Fibroblast of lung (primary cell): ENCODE data around the gene MSN. TPM values are rescaled to one million over a fixed set of nuclear protein-coding genes. Genes with fewer than 3 reads are reported as not detected.

Experiments
- DNase-seq, 2 donors: peaks; one replicate each; pipeline versions ENCODE4 v3.0.0 to v3.0.0-alpha.2; 2010; ENCODE audit warnings: low read depth in 2 of 2
- H2AFZ ChIP-seq: 2 replicates; pipeline ENCODE4 v1.5.1; 2012; ENCODE audit warnings: low read length, control low read depth, inconsistent platforms
- H3K27ac ChIP-seq: 2 replicates; pipeline ENCODE4 v1.5.1; 2011; ENCODE audit warnings: low read length, control low read depth; ENCODE audit not compliant: insufficient read depth
- H3K27me3 ChIP-seq: 2 replicates; pipeline ENCODE4 v1.5.1; 2011; ENCODE audit warnings: mild to moderate bottlenecking, low read length; ENCODE audit not compliant: control insufficient read depth, insufficient read depth
- H3K36me3 ChIP-seq: 2 replicates; pipeline ENCODE4 v1.5.1; 2011; ENCODE audit warnings: low read length; ENCODE audit not compliant: control insufficient read depth, insufficient read depth
- H3K4me1 ChIP-seq: 2 replicates; pipeline ENCODE4 v1.5.1; 2011; ENCODE audit warnings: low read length; ENCODE audit not compliant: control insufficient read depth, insufficient read depth; ENCODE audit errors: extremely low read depth
- H3K4me2 ChIP-seq: 2 replicates; pipeline ENCODE4 v1.5.1; 2011; ENCODE audit warnings: low read length, control low read depth; ENCODE audit not compliant: insufficient read depth; ENCODE audit errors: extremely low read depth
- H3K4me3 ChIP-seq, 4 experiments: fragments of 200-600 bp in 1 of 4; sonication (generic) in 1 of 4; replicated peaks in 1 of 4; 2 replicates each; pipeline ENCODE4 v1.5.1; 2011 to 2016; ENCODE audit warnings: low read length in 4 of 4, low read depth in 3 of 4, mild to moderate bottlenecking in 3 of 4, control low read depth in 2 of 4, inconsistent platforms in 1 of 4, mixed read lengths in 1 of 4; ENCODE audit not compliant: insufficient read depth in 1 of 4; ENCODE audit errors: control extremely low read depth in 1 of 4
- H3K79me2 ChIP-seq: 2 replicates; pipeline ENCODE4 v1.5.1; 2012; ENCODE audit warnings: mild to moderate bottlenecking, low read length, inconsistent platforms; ENCODE audit not compliant: control insufficient read depth, insufficient read depth
- H3K9ac ChIP-seq: 2 replicates; pipeline ENCODE4 v1.5.1; 2011; ENCODE audit warnings: mild to moderate bottlenecking, low read length, control low read depth; ENCODE audit not compliant: insufficient read depth
- H3K9me3 ChIP-seq: 2 replicates; pipeline ENCODE4 v1.5.1; 2012; ENCODE audit warnings: low read depth, low read length; ENCODE audit not compliant: control insufficient read depth, insufficient read depth
- H4K20me1 ChIP-seq: 2 replicates; pipeline ENCODE4 v1.5.1; 2011; ENCODE audit warnings: low read length; ENCODE audit not compliant: control insufficient read depth, insufficient read depth; ENCODE audit errors: extremely low read depth
- EZH2 ChIP-seq: IDR thresholded peaks from 2 replicates; pipeline ENCODE4 v1.5.1; 2012; ENCODE audit warnings: low read length, control low read depth, mild to moderate bottlenecking; ENCODE audit errors: missing control alignments
- polyA plus RNA-seq, 2 donors: library from polyadenylated mRNA; depleted of rRNA in 1 of 2; stranded (reverse) in 1 of 2; unstranded in 1 of 2; fragments of >200 nt; gene quantifications; 2 replicates each; pipeline ENCODE4 v1.2.1, GENCODE V29; 2011 to 2012; ENCODE audit warnings: missing spikeins in 1 of 2
- total RNA-seq: library from RNA; depleted of rRNA; stranded (reverse); fragments of >200 nt; gene quantifications from 2 replicates; pipeline ENCODE4 v1.2.1, GENCODE V29; 2014
- TF ChIP-seq, protein P1 (sequence below), 2 donors: IDR thresholded peaks in 1 of 2; conservative IDR thresholded peaks in 1 of 2; 1 replicate in 1 of 2; 2 replicates in 1 of 2; pipeline ENCODE4 v1.5.1; 2011 to 2012; ENCODE audit warnings: low read length in 2 of 2, control low read depth in 1 of 2, inconsistent platforms in 1 of 2, low read depth in 1 of 2, mild to moderate bottlenecking in 1 of 2

Gene MSN
- total and polyA plus RNA-seq, 2 donors (not counting 1 experiment from before 2014, with no cell fraction given): 148 to 488 TPM

DNA sequence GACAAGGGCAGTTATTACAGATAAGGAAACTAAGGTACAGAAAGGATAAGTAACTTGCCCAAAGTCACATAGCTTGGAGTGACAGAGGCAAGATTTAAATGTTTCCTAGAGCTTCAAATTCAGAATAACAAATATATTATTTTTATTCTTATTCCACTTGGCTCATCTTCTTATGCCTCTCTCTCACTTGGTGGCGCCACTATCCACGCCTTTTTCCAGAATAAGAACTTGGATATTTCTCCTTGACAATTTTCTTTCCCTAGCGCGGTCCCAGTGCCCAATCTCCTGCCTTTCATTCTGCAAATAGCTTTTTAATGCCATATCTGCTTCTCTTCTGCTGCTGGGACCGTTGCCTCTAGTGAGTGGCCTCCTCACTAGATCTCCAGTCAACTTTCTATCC, 78.5 kb downstream of the MSN start:
- Histone ChIP-seq H3K79me2 (no peaks in the 10 kb centered on the region), H3K9ac (no peak overlapping the region), H3K4me3 (no peak overlapping the region), H3K9me3 (no peaks in the 10 kb centered on the region), H3K36me3 (no peaks in the 10 kb centered on the region), H3K4me1 (no peaks in the 10 kb centered on the region), H4K20me1 (no peaks in the 10 kb centered on the region), H3K27ac (no peak overlapping the region), H3K4me2 (no peak overlapping the region), H2AFZ (no peak overlapping the region), H3K27me3 (no peaks in the 10 kb centered on the region)
- DNase-seq: peak in 1 of 2 donors; percentile 10
- TF ChIP-seq EZH2: no peak
- TF ChIP-seq, protein P1, sequence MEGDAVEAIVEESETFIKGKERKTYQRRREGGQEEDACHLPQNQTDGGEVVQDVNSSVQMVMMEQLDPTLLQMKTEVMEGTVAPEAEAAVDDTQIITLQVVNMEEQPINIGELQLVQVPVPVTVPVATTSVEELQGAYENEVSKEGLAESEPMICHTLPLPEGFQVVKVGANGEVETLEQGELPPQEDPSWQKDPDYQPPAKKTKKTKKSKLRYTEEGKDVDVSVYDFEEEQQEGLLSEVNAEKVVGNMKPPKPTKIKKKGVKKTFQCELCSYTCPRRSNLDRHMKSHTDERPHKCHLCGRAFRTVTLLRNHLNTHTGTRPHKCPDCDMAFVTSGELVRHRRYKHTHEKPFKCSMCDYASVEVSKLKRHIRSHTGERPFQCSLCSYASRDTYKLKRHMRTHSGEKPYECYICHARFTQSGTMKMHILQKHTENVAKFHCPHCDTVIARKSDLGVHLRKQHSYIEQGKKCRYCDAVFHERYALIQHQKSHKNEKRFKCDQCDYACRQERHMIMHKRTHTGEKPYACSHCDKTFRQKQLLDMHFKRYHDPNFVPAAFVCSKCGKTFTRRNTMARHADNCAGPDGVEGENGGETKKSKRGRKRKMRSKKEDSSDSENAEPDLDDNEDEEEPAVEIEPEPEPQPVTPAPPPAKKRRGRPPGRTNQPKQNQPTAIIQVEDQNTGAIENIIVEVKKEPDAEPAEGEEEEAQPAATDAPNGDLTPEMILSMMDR (conservative IDR thresholded peaks at IDR 0.05 in 1 of 2, IDR thresholded peaks at IDR 0.05 in 1 of 2; ENCODE audit: low read depth in 1 of 2, low read length in 2 of 2): no peak

DNA sequence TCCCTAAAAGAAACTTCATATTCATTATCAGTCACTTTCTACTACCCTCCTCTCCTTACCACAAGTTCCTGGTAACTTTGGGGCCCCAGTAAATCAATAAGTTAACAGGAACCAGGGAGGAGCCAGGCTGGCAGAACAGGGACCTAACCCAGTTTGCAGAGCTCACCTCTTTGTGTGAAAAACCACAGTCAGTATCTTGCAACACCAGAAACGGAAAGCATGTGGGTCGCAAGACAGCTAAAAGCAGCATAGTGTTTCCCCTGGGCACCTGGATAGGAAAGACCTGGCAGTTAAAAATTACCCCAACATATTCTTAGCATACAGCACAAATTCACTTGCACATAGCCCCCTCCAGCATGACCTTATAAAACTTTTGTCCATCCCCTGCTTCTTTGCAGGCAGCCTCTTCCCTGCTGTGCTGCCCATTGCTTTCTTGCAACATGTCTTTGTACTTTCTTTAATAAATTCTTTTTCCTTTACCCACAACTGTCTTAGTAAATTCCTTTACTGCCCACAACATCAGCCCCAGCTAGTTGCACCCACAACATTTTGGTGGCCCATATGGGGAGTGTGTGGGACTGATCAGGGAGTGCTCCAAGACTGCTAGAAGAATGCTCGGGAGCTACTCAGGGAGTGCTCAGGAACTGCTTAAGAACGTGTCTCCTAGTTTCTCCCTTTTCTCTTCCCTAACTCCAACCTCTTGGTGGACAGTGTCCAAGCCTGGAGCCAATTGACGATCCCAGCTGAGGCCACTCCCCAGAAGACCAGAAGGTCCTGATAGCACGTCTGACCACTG, 83.4 kb downstream of the MSN start:
- Histone ChIP-seq H2AFZ (no peak overlapping the region), H3K27ac (no peak overlapping the region), H3K4me2 (no peak overlapping the region), H3K4me3 (no peak overlapping the region), H4K20me1 (no peaks in the 10 kb centered on the region), H3K9me3 (no peaks in the 10 kb centered on the region), H3K9ac (no peak overlapping the region), H3K79me2 (no peaks in the 10 kb centered on the region), H3K4me1 (no peaks in the 10 kb centered on the region), H3K27me3 (no peaks in the 10 kb centered on the region), H3K36me3 (no peaks in the 10 kb centered on the region)
- TF ChIP-seq, protein P1 (conservative IDR thresholded peaks at IDR 0.05 in 1 of 2, IDR thresholded peaks at IDR 0.05 in 1 of 2; ENCODE audit: low read depth in 1 of 2, low read length in 2 of 2): no peak
- no peak for TF ChIP-seq EZH2
- DNase-seq: no peak

DNA sequence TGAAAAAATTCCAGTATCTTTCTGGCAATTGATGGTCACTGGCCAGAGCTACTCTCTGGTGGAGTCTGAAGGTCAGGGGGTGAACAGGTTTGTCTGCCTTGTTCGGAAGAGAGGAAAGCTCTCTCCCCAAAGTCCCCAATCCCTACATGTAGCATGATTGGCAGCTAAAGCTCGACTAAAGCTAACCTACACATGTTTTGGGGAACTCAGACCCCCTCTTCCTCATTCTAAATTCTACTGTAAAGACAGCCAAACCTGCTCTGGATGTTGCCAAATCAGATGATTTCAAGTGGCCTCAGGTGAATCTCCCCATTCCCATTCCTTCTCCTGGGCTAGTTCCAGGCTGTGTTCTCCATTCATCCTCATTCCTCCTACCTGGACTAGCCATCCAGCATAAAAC, 84.1 kb downstream of the MSN start:
- no peaks in the 10 kb centered on the region for H3K27me3 ChIP-seq
- no peak overlapping the region for H3K27ac ChIP-seq
- no peak overlapping the region for H3K9ac ChIP-seq
- H3K79me2 ChIP-seq: no peaks in the 10 kb centered on the region
- no peak overlapping the region for H3K4me2 ChIP-seq
- H3K4me3 ChIP-seq: no peak overlapping the region
- H2AFZ ChIP-seq: no peak overlapping the region
- no peak for TF ChIP-seq EZH2
- TF ChIP-seq, protein P1 (conservative IDR thresholded peaks at IDR 0.05 in 1 of 2, IDR thresholded peaks at IDR 0.05 in 1 of 2; ENCODE audit: low read depth in 1 of 2, low read length in 2 of 2): no peak
- DNase-seq: no peak
- no peaks in the 10 kb centered on the region for H4K20me1 ChIP-seq
- no peaks in the 10 kb centered on the region for H3K9me3 ChIP-seq
- no peaks in the 10 kb centered on the region for H3K4me1 ChIP-seq
- H3K36me3 ChIP-seq: no peaks in the 10 kb centered on the region
